ENCODE measurements around the gene CRHBP. TPM values are rescaled to one million over a fixed set of nuclear protein-coding genes. Genes with fewer than 3 reads are reported as not detected.

CRHBP gene
- total and polyA plus RNA-seq, 2 donors from 2014 or later, result 8.6 to 67.7 TPM

DNA sequence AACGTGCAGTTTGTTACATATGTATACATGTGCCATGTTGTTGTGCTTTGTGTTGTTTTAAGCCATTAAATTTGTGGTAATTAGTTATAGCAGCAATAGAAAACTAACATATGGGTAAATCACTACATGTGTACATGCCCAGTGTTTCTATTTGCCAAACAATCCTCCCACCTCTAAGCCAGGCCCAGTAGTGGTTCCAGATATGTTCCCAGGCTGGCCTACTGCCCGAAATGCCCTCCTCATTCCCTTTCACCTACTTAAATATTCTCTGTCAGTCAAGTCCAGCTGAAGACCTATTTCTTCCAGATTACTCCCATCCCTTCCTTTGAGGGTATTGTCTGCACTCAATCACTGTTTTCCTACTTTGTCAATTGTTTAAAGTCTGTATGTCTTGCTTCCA lies 53.3 kb downstream of the CRHBP start:
- intact Hi-C loops (cut with DNase I), result no loop called here

DNA sequence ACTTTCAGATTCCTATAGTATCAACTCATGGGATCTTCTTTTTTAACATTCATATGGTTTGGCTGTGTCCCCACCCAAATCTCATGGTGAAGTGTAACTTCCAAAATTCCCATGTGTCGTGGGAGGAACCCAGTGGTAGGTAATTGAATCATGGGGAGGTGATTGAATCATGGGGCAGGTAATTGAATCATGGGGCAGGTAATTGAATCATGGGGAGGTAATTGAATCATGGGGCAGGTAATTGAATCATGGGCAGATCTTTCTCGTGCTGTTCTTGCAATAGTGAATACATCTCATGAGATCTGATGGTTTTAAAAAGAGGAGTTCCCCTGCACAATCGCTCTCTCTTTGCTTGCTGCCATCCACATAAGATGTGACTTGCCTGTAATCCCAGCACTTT lies 55.6 kb downstream of the CRHBP start:
- intact Hi-C loops (cut with DNase I), result no loop called here
- no peak for FAIRE-seq

More for the DNA sequence above, 53.3 kb downstream of the CRHBP start:
- no peak overlapping the region for H3K9ac ChIP-seq (ENCODE audit: low read length in 3 of 3)
- H3K27me3 ChIP-seq (ENCODE audit: control insufficient read depth, insufficient read depth, low read length), result no peaks in the 10 kb centered on the region
- DNase-seq (no peak), FAIRE-seq (no peak)
- TF ChIP-seq, protein P1, sequence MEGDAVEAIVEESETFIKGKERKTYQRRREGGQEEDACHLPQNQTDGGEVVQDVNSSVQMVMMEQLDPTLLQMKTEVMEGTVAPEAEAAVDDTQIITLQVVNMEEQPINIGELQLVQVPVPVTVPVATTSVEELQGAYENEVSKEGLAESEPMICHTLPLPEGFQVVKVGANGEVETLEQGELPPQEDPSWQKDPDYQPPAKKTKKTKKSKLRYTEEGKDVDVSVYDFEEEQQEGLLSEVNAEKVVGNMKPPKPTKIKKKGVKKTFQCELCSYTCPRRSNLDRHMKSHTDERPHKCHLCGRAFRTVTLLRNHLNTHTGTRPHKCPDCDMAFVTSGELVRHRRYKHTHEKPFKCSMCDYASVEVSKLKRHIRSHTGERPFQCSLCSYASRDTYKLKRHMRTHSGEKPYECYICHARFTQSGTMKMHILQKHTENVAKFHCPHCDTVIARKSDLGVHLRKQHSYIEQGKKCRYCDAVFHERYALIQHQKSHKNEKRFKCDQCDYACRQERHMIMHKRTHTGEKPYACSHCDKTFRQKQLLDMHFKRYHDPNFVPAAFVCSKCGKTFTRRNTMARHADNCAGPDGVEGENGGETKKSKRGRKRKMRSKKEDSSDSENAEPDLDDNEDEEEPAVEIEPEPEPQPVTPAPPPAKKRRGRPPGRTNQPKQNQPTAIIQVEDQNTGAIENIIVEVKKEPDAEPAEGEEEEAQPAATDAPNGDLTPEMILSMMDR (IDR thresholded peaks at IDR 0.05; ENCODE audit: borderline replicate concordance, extremely low read depth, insufficient read depth), result no peak
- no peaks in the 10 kb centered on the region for H3K36me3 ChIP-seq (ENCODE audit: control insufficient read depth in 2 of 3, insufficient read depth in 3 of 3, low read length in 3 of 3)
- no peaks in the 10 kb centered on the region for H3K9me3 ChIP-seq (ENCODE audit: control insufficient read depth in 2 of 3, insufficient read depth in 1 of 3, low read length in 3 of 3)
- no peak overlapping the region for H3K27ac ChIP-seq (ENCODE audit: low read depth in 2 of 2, low read length in 2 of 2)
- H3K4me1 ChIP-seq (ENCODE audit: control insufficient read depth in 2 of 3, insufficient read depth in 2 of 3, low read depth in 1 of 3, low read length in 3 of 3), result no peaks in the 10 kb centered on the region
- H3K4me3 ChIP-seq (ENCODE audit: low read length in 3 of 3), result no peak overlapping the region

DNA sequence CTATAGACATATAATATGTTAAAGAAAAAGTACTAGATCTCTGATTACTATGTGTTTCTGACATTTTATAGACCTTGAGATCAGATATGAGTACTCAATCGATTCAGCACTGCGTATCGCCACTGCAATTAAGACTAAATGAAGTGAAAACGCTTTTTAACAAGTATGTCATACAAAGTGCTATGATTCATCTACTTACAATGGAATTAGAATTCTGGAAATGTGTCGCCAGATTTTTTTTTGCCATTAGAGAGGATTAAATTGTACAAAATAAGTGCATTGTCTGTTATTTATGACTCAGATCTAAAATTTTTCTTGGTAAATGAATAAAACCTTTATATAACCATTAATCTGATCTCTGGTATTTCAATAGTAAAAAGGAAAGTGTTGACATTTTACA lies 57.4 kb downstream of the CRHBP start:
- TF ChIP-seq, protein P1 (IDR thresholded peaks at IDR 0.05; ENCODE audit: borderline replicate concordance, extremely low read depth, insufficient read depth), result no peak
- no peak overlapping the region for H3K4me3 ChIP-seq (ENCODE audit: low read length in 3 of 3)
- no peaks in the 10 kb centered on the region for H3K4me1 ChIP-seq (ENCODE audit: control insufficient read depth in 2 of 3, insufficient read depth in 2 of 3, low read depth in 1 of 3, low read length in 3 of 3)
- no peaks in the 10 kb centered on the region for H3K36me3 ChIP-seq (ENCODE audit: control insufficient read depth in 2 of 3, insufficient read depth in 3 of 3, low read length in 3 of 3)
- no peak for DNase-seq
- intact Hi-C loops (cut with DNase I), result no loop called here
- H3K27me3 ChIP-seq (ENCODE audit: control insufficient read depth, insufficient read depth, low read length), result no peaks in the 10 kb centered on the region
- H3K9ac ChIP-seq (ENCODE audit: low read length in 3 of 3), result no peak overlapping the region
- FAIRE-seq, result no peak
- H3K9me3 ChIP-seq (ENCODE audit: control insufficient read depth in 2 of 3, insufficient read depth in 1 of 3, low read length in 3 of 3), result no peaks in the 10 kb centered on the region
- no peak overlapping the region for H3K27ac ChIP-seq (ENCODE audit: low read depth in 2 of 2, low read length in 2 of 2)

More for the DNA sequence above, 55.6 kb downstream of the CRHBP start:
- Histone ChIP-seq H3K9me3 (ENCODE audit: control insufficient read depth in 2 of 3, insufficient read depth in 1 of 3, low read length in 3 of 3) (no peaks in the 10 kb centered on the region), H3K4me3 (ENCODE audit: low read length in 3 of 3) (no peak overlapping the region), H3K4me1 (ENCODE audit: control insufficient read depth in 2 of 3, insufficient read depth in 2 of 3, low read depth in 1 of 3, low read length in 3 of 3) (no peaks in the 10 kb centered on the region), H3K27me3 (ENCODE audit: control insufficient read depth, insufficient read depth, low read length) (no peaks in the 10 kb centered on the region), H3K27ac (ENCODE audit: low read depth in 2 of 2, low read length in 2 of 2) (no peak overlapping the region), H3K9ac (ENCODE audit: low read length in 3 of 3) (no peak overlapping the region), H3K36me3 (ENCODE audit: control insufficient read depth in 2 of 3, insufficient read depth in 3 of 3, low read length in 3 of 3) (no peaks in the 10 kb centered on the region)
- no peak for DNase-seq
- TF ChIP-seq, protein P1 (IDR thresholded peaks at IDR 0.05; ENCODE audit: borderline replicate concordance, extremely low read depth, insufficient read depth), result no peak

DNA sequence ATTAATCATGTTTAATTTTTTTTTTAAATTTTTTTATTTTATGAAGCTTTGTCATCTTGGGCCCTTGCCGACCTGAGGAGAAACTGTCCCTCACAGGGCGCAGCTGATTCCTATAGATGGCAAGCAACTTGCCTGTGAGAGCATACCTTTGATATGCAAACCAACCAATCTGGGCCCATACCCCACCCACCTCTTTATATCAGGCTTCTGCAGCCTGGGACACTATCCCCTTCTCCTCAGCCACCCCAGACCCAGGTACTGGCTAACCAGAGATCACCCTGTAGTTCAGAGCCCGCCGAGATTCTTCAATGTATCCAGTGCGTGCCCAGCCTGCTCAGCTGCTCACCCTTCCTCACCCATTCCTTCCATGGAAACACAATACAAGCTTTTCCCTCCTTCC lies 58.7 kb downstream of the CRHBP start:
- H3K4me1 ChIP-seq (ENCODE audit: control insufficient read depth in 2 of 3, insufficient read depth in 2 of 3, low read depth in 1 of 3, low read length in 3 of 3), result no peaks in the 10 kb centered on the region
- DNase-seq (no peak), FAIRE-seq (no peak)
- no peaks in the 10 kb centered on the region for H3K36me3 ChIP-seq (ENCODE audit: control insufficient read depth in 2 of 3, insufficient read depth in 3 of 3, low read length in 3 of 3)
- H3K4me3 ChIP-seq (ENCODE audit: low read length in 3 of 3), result no peak overlapping the region
- H3K27ac ChIP-seq (ENCODE audit: low read depth in 2 of 2, low read length in 2 of 2), result no peak overlapping the region
- TF ChIP-seq, protein P1 (IDR thresholded peaks at IDR 0.05; ENCODE audit: borderline replicate concordance, extremely low read depth, insufficient read depth), result no peak
- H3K9ac ChIP-seq (ENCODE audit: low read length in 3 of 3), result no peak overlapping the region
- intact Hi-C loops (cut with DNase I), result no loop called here
- no peaks in the 10 kb centered on the region for H3K27me3 ChIP-seq (ENCODE audit: control insufficient read depth, insufficient read depth, low read length)
- no peaks in the 10 kb centered on the region for H3K9me3 ChIP-seq (ENCODE audit: control insufficient read depth in 2 of 3, insufficient read depth in 1 of 3, low read length in 3 of 3)
